Parathyroid adenoma (tissue), 2 donors: ENCODE results near the gene PPM1H.

Experiments used
- H2AFZ ChIP-seq: fragments of 300-600 bp; sonication (generic); one replicate; pipeline ENCODE4 v1.7.0; 2017; ENCODE audit warnings: antibody characterized with exemption, mild to moderate bottlenecking
- H3K27ac ChIP-seq: fragments of 300-600 bp; sonication (generic); one replicate; pipeline ENCODE4 v1.7.0; 2017
- H3K27me3 ChIP-seq: fragments of 300-600 bp; sonication (generic); one replicate; pipeline ENCODE4 v1.7.0; 2017; ENCODE audit warnings: low read length; ENCODE audit not compliant: control insufficient read depth, insufficient read depth
- H3K36me3 ChIP-seq: fragments of 300-600 bp; sonication (generic); one replicate; pipeline ENCODE4 v1.7.0; 2017; ENCODE audit warnings: low read length; ENCODE audit not compliant: control insufficient read depth, insufficient read depth
- H3K4me1 ChIP-seq: fragments of 300-600 bp; sonication (generic); one replicate; pipeline ENCODE4 v1.7.0; 2017; ENCODE audit warnings: control low read depth
- H3K4me2 ChIP-seq: fragments of 300-600 bp; sonication (generic); one replicate; pipeline ENCODE4 v1.7.0; 2017; ENCODE audit warnings: low read length
- H3K4me3 ChIP-seq: fragments of 300-600 bp; sonication (generic); one replicate; pipeline ENCODE4 v1.7.0; 2017; ENCODE audit warnings: low read depth, low read length
- H3K79me2 ChIP-seq: fragments of 300-600 bp; sonication (generic); one replicate; pipeline ENCODE4 v1.7.0; 2017; ENCODE audit warnings: control low read depth
- H3K9ac ChIP-seq: fragments of 300-600 bp; sonication (generic); one replicate; pipeline ENCODE4 v1.7.0; 2017; ENCODE audit warnings: mild to moderate bottlenecking
- H3K9me3 ChIP-seq: fragments of 300-600 bp; sonication (generic); one replicate; pipeline ENCODE4 v1.7.0; 2017; ENCODE audit warnings: low read length; ENCODE audit not compliant: control insufficient read depth
- CTCF ChIP-seq: fragments of 300-600 bp; sonication (generic); IDR thresholded peaks from one replicate; pipeline ENCODE4 v1.7.0; 2017; ENCODE audit warnings: antibody characterized with exemption, mild to moderate bottlenecking
- donor health status: primary hyperparathyroidism.

PPM1H gene

GRCh38 chr12:62805517-62805916, 129.4 kb downstream of the PPM1H start:
- Histone ChIP-seq H3K4me2 (no peak overlapping the region), H3K27ac (no peak overlapping the region), H3K4me3 (no peak overlapping the region), H3K9ac (no peak overlapping the region), H2AFZ (no peak overlapping the region), H3K9me3 (no peaks in the 10 kb centered on the region), H3K27me3 (no peaks in the 10 kb centered on the region), H3K4me1 (peaks cover 28% of the 10 kb centered on the region), H3K79me2 (peaks cover 54% of the 10 kb centered on the region), H3K36me3 (no peaks in the 10 kb centered on the region)
- no peak for TF ChIP-seq CTCF

- H3K9me3 ChIP-seq = no peaks in the 10 kb centered on the region
- H3K9ac ChIP-seq = no peak overlapping the region
- H3K36me3 ChIP-seq = no peaks in the 10 kb centered on the region
- no peak overlapping the region for H3K4me2 ChIP-seq
- no peak overlapping the region for H3K4me3 ChIP-seq
- peak overlapping the region; percentile 6 for H3K27ac ChIP-seq
- H3K79me2 ChIP-seq = peaks cover 40% of the 10 kb centered on the region
- H3K4me1 ChIP-seq = peaks cover 16% of the 10 kb centered on the region
- TF ChIP-seq CTCF = no peak
- H2AFZ ChIP-seq = no peak overlapping the region
- H3K27me3 ChIP-seq = no peaks in the 10 kb centered on the region
Observed at GRCh38 chr12:62803756-62804155, 131.2 kb downstream of the PPM1H start.

- H3K36me3 ChIP-seq = no peaks in the 10 kb centered on the region
- no peak overlapping the region for H3K9ac ChIP-seq
- no peaks in the 10 kb centered on the region for H3K9me3 ChIP-seq
- H3K4me3 ChIP-seq = no peak overlapping the region
- no peaks in the 10 kb centered on the region for H3K27me3 ChIP-seq
- TF ChIP-seq CTCF = no peak
- H3K27ac ChIP-seq = no peak overlapping the region
- peaks cover 13% of the 10 kb centered on the region for H3K4me1 ChIP-seq
- no peak overlapping the region for H3K4me2 ChIP-seq
- H2AFZ ChIP-seq = no peak overlapping the region
- H3K79me2 ChIP-seq = peaks cover 35% of the 10 kb centered on the region
Observed at GRCh38 chr12:62802984-62803383, 132.0 kb downstream of the PPM1H start.

GRCh38 chr12:62802321-62802720, 132.6 kb downstream of the PPM1H start:
- Histone ChIP-seq H3K36me3 (no peaks in the 10 kb centered on the region), H3K27ac (no peak overlapping the region), H3K79me2 (peaks cover 32% of the 10 kb centered on the region), H3K4me1 (peaks cover 13% of the 10 kb centered on the region), H3K9me3 (no peaks in the 10 kb centered on the region), H3K4me3 (no peak overlapping the region), H3K27me3 (no peaks in the 10 kb centered on the region), H3K9ac (no peak overlapping the region), H2AFZ (no peak overlapping the region), H3K4me2 (no peak overlapping the region)
- no peak for TF ChIP-seq CTCF

- no peak overlapping the region for H3K4me3 ChIP-seq
- H2AFZ ChIP-seq = no peak overlapping the region
- no peak overlapping the region for H3K4me2 ChIP-seq
- no peak overlapping the region for H3K9ac ChIP-seq
- H3K9me3 ChIP-seq = no peaks in the 10 kb centered on the region
- TF ChIP-seq CTCF = no peak
- peaks cover 31% of the 10 kb centered on the region for H3K79me2 ChIP-seq
- no peaks in the 10 kb centered on the region for H3K27me3 ChIP-seq
- H3K27ac ChIP-seq = no peak overlapping the region
- peaks cover 13% of the 10 kb centered on the region for H3K4me1 ChIP-seq
- H3K36me3 ChIP-seq = no peaks in the 10 kb centered on the region
Observed at GRCh38 chr12:62801796-62802195, 133.2 kb downstream of the PPM1H start.
